HepG2 (cell line): ENCODE results near the gene CRIP1. TPM values are rescaled to one million over a fixed set of nuclear protein-coding genes. Genes with fewer than 3 reads are reported as not detected.

Experiments used
- ATAC-seq: fragments of 200-7000 bp; cut with Tn5 transposase; 3 replicates; pipeline ENCODE4 v1.9.1; 2020; ENCODE audit warnings: mild to moderate bottlenecking, moderate library complexity
- BruUV-seq: library from RNA; stranded (reverse); fragments of 400-500 nt; replicated peaks from 2 replicates; lab custom pipeline; 2021; lab: Mats Ljungman, UMichigan
- CTCF ChIA-PET: fragments of 300-600 bp; formaldehyde crosslinking; extraction: SDS; loops from one replicate; lab custom pipeline; 2021; ENCODE audit warnings: low total read pairs, inconsistent platforms, low intra/inter-chr PET ratio; lab: Yijun Ruan, JAX
- POLR2A ChIA-PET: fragments of 350-600 bp; sonication (Branson Sonifier 250); formaldehyde crosslinking; loops from one replicate; lab custom pipeline; 2020; ENCODE audit warnings: antibody characterized with exemption, inconsistent platforms; lab: Yijun Ruan, JAX
- DNase-seq: peaks from one replicate; pipeline ENCODE4 v3.0.0-alpha.2; 2015; ENCODE audit warnings: low spot score
- FAIRE-seq: peaks from 3 replicates; lab custom pipeline; 2011; peaks lifted over from hg19 to GRCh38; lab: Jason Lieb, UNC
- H2AFZ ChIP-seq: one replicate; pipeline ENCODE4 v1.6.1; 2011; ENCODE audit warnings: low read length, inconsistent platforms
- H3K27ac ChIP-seq: fragments of 300-600 bp; 3 replicates; pipeline ENCODE4 v1.8.0; 2011; ENCODE audit warnings: mixed run types, mild to moderate bottlenecking, mixed read lengths, low read length, inconsistent platforms; ENCODE audit not compliant: insufficient read depth; ENCODE audit errors: extremely low read length
- H3K27me3 ChIP-seq, 2 experiments: fragments of 200-600 bp in 1 of 2; 2 replicates in 1 of 2; 3 replicates in 1 of 2; pipeline versions ENCODE4 v1.6.0 to v1.8.0; 2011; ENCODE audit warnings: low read length in 2 of 2, mild to moderate bottlenecking in 2 of 2, moderate library complexity in 2 of 2, inconsistent platforms in 1 of 2; ENCODE audit not compliant: insufficient read depth in 2 of 2, control insufficient read depth in 1 of 2
- H3K36me3 ChIP-seq, 2 experiments: fragments of 200-600 bp in 1 of 2; replicated peaks in 1 of 2; 2 replicates in 1 of 2; 3 replicates in 1 of 2; pipeline versions ENCODE4 v1.5.1 to v1.8.0; 2011; ENCODE audit warnings: low read length in 2 of 2, inconsistent platforms in 1 of 2; ENCODE audit not compliant: insufficient read depth in 2 of 2, control insufficient read depth in 1 of 2
- H3K4me1 ChIP-seq: 2 replicates; pipeline ENCODE4 v1.5.1; 2012; ENCODE audit warnings: low read length, inconsistent platforms; ENCODE audit not compliant: insufficient read depth
- H3K4me2 ChIP-seq: 2 replicates; pipeline ENCODE4 v1.6.0; 2011; ENCODE audit warnings: low read depth, low read length, inconsistent platforms
- H3K4me3 ChIP-seq, 3 experiments: fragments of 200-600 bp in 1 of 3; sonication (generic), shearing (Covaris generic) in 1 of 3; replicated peaks in 1 of 3; 2 replicates each; pipeline ENCODE4 v1.5.1; 2011 to 2016; ENCODE audit warnings: low read length in 3 of 3, inconsistent platforms in 2 of 3, low read depth in 2 of 3, mild to moderate bottlenecking in 2 of 3, control low read depth in 1 of 3, mixed read lengths in 1 of 3; ENCODE audit not compliant: insufficient read depth in 1 of 3
- H3K79me2 ChIP-seq: one replicate; pipeline ENCODE4 v1.6.1; 2011; ENCODE audit warnings: low read length, inconsistent platforms; ENCODE audit not compliant: insufficient read depth
- H3K9ac ChIP-seq: 2 replicates; pipeline ENCODE4 v1.6.0; 2011; ENCODE audit warnings: mild to moderate bottlenecking, low read depth, low read length, inconsistent platforms; ENCODE audit not compliant: insufficient read depth
- H3K9me3 ChIP-seq: 2 replicates; pipeline ENCODE4 v1.5.1; 2012; ENCODE audit warnings: mild to moderate bottlenecking, low read length
- H4K20me1 ChIP-seq: 2 replicates; pipeline ENCODE4 v1.6.0; 2011; ENCODE audit warnings: inconsistent platforms, mild to moderate bottlenecking, low read length, moderate library complexity; ENCODE audit not compliant: insufficient read depth
- AGO2 ChIP-seq: fragments of 200-400 bp; formaldehyde crosslinking; optimal IDR thresholded peaks from 2 replicates; pipeline ENCODE3; 2017; ENCODE audit warnings: mild to moderate bottlenecking, low read depth, low read length, moderate library complexity
- CAMTA2 ChIP-seq: sonication (generic); formaldehyde crosslinking; IDR thresholded peaks from 2 replicates; pipeline ENCODE4 v1.4.0; 2020; ENCODE audit warnings: mild to moderate bottlenecking, missing genetic modification reagents, borderline replicate concordance
- CC2D1A ChIP-seq: sonication (generic); formaldehyde crosslinking; IDR thresholded peaks from 2 replicates; pipeline ENCODE4 v1.8.1; 2023; ENCODE audit warnings: mild to moderate bottlenecking, missing genetic modification reagents
- GTF3A ChIP-seq: sonication (generic); formaldehyde crosslinking; conservative IDR thresholded peaks from 2 replicates; pipeline ENCODE4 v1.4.0; 2020; ENCODE audit warnings: mild to moderate bottlenecking, missing genetic modification reagents
- HIVEP1 ChIP-seq: sonication (generic); formaldehyde crosslinking; IDR thresholded peaks from 2 replicates; pipeline ENCODE4 v1.4.0; 2020; ENCODE audit warnings: mild to moderate bottlenecking, missing genetic modification reagents
- HOXA3 ChIP-seq: sonication (generic); formaldehyde crosslinking; IDR thresholded peaks from 2 replicates; pipeline ENCODE4 v1.5.0; 2020; ENCODE audit warnings: missing genetic modification reagents
- RBM22 ChIP-seq: fragments of 200-400 bp; formaldehyde crosslinking; optimal IDR thresholded peaks from 2 replicates; pipeline ENCODE3; 2017; ENCODE audit warnings: mild to moderate bottlenecking, low read length, moderate library complexity
- ZBTB39 ChIP-seq: sonication (generic); formaldehyde crosslinking; IDR thresholded peaks from 2 replicates; pipeline ENCODE4 v1.5.0; 2020; ENCODE audit warnings: missing genetic modification reagents
- ZNF329 ChIP-seq: sonication (generic); formaldehyde crosslinking; IDR thresholded peaks from 2 replicates; pipeline ENCODE4 v1.9.0; 2021; ENCODE audit warnings: low read depth, mild to moderate bottlenecking, missing genetic modification reagents
- ZNF367 ChIP-seq: sonication (generic); formaldehyde crosslinking; IDR thresholded peaks from 2 replicates; pipeline ENCODE4 v1.4.0; 2020; ENCODE audit warnings: missing genetic modification reagents, borderline replicate concordance
- ZNF615 ChIP-seq: sonication (generic); formaldehyde crosslinking; IDR thresholded peaks from 2 replicates; pipeline ENCODE4 v1.5.0; 2020; ENCODE audit warnings: mild to moderate bottlenecking, missing genetic modification reagents, borderline replicate concordance
- WGBS: methylation state at CpG from one replicate; pipeline ENCODE4 v1.1.6; 2017; ENCODE audit warnings: low lambda C conversion rate; 5-methylcytosine and 5-hydroxymethylcytosine counted together
- in situ Hi-C: cut with HindIII; loops from 2 replicates; pipeline ENCODE4 v1.10.0; 2017; ENCODE audit warnings: low pct_unique_long_range_greater_than_20kb; ENCODE audit not compliant: extremely low pct_ligation_motif_present
- intact Hi-C: fragments of 100-400 bp; cut with micrococcal nuclease; formaldehyde crosslinking; loops from one replicate; pipeline ENCODE4 v1.10.0; 2022; ENCODE audit not compliant: unreplicated experiment
- polyA plus RNA-seq, 8 experiments: library from polyadenylated mRNA; depleted of rRNA in 3 of 8; stranded (reverse) in 7 of 8; unstranded in 1 of 8; fragments of >200 nt; fragmentation: Illumina TruSeq in 4 of 8; extraction: Trizol in 4 of 8; gene quantifications; 2 replicates each; pipeline versions ENCODE4 v1.2.1 to v1.2.3, GENCODE V29; 2011 to 2016; ENCODE audit warnings: low read depth in 4 of 8, missing spikeins in 1 of 8, mixed read lengths in 1 of 8; ENCODE audit not compliant: insufficient read depth in 1 of 8
- total RNA-seq, 5 experiments: library from RNA; depleted of rRNA; stranded (reverse); fragments of >200 nt; fragmentation: Illumina TruSeq; extraction: Trizol; gene quantifications; 2 replicates each; pipeline ENCODE4 v1.2.3, GENCODE V29; 2016; ENCODE audit warnings: low read depth in 1 of 5
- TF ChIP-seq, protein P1 (sequence below): sonication (generic); formaldehyde crosslinking; conservative IDR thresholded peaks from 2 replicates; pipeline ENCODE4 v1.8.0; 2022; ENCODE audit warnings: mild to moderate bottlenecking, moderate library complexity, missing genetic modification reagents

Gene CRIP1
- total and polyA plus RNA-seq, 2 of the 13 experiments (the other 11 are each of a cell fraction or from before 2014, with no cell fraction given): 53.9 to 59.5 TPM

GRCh38 chr14:105450864-105451720 lies 35.6 kb upstream of the CRIP1 start (continued):
- TF ChIP-seq CC2D1A (CRISPR knock-in tag): no peak
- no peak for TF ChIP-seq CAMTA2

DNA sequence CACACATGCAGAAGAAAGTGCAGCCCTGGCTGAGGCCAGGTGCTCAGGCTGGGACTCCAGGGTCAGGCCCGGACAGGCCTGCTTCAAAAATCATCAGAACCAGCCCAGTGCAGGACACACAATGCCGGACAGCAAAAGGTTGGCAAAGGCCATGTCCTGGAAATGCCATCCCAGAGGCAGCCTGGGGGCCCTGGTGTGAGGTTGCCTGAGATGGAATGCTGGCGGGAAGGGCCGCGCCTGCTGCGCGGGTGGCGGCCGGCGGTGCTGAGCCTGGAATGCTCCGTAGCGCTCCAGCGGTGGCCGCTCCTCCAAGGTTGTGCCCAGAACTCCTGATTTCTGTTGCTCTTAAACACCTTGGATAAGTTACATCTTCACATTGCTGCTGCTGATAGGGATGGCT lies 33.7 kb upstream of the CRIP1 start:
- 97% methylated on average over 7 of the region's 14 CpGs for WGBS
- Histone ChIP-seq H2AFZ (no peak overlapping the region), H3K4me3 (no peak overlapping the region), H3K27ac (no peak overlapping the region), H3K4me1 (no peaks in the 10 kb centered on the region), H3K36me3 (peaks cover 24 to 52% of the 10 kb centered on the region in 2 experiments; a peak in 4 of 5 replicates), H3K4me2 (no peak overlapping the region), H3K79me2 (no peaks in the 10 kb centered on the region), H3K9me3 (no peaks in the 10 kb centered on the region), H3K9ac (no peak overlapping the region), H4K20me1 (no peaks in the 10 kb centered on the region), H3K27me3 (no peaks in the 10 kb centered on the region)
- no TSS peak for BruUV-seq
- intact Hi-C loops: no loop called here
- in situ Hi-C loops: no loop called here
- ChIA-PET POLR2A (no interaction called here), CTCF (no interaction called here)
- ATAC-seq (no peak), FAIRE-seq (no peak), DNase-seq (no peak)
- TF ChIP-seq ZNF367 (CRISPR knock-in tag): no peak
- TF ChIP-seq RBM22: peak; percentile 4
- peak; percentile 77 for TF ChIP-seq AGO2

DNA sequence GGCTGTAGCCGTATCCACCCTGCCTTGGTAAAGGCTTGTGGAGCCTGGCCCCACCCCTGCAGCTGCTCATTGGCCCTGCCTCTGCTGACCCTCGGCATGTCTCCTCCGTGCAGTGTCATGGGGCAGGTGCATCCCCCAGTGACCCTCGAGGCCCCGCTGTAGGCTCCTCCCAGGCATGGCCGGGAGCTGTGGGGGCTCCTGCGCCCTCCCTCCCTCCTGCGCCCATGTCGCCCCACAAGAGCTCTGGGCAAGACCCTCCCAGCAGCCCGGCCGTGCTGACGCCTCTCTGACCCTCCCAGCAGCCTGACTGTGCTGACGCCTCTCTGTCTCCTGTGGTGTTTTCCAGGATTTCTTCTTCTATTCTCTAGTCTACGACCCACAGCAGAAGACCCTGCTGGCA lies 32.8 kb upstream of the CRIP1 start:
- no peaks in the 10 kb centered on the region for H3K27me3 ChIP-seq
- WGBS: over 99% methylated on average over 7 of the region's 14 CpGs
- no peak overlapping the region for H3K4me2 ChIP-seq
- H3K79me2 ChIP-seq: no peaks in the 10 kb centered on the region
- in situ Hi-C loops: no loop called here
- POLR2A ChIA-PET: no interaction called here
- no peaks in the 10 kb centered on the region for H3K4me1 ChIP-seq
- BruUV-seq: no TSS peak
- no peak overlapping the region for H2AFZ ChIP-seq
- no peak overlapping the region for H3K4me3 ChIP-seq
- no peak for DNase-seq
- FAIRE-seq: no peak
- intact Hi-C loops: no loop called here
- CTCF ChIA-PET: no interaction called here
- H3K9me3 ChIP-seq: no peaks in the 10 kb centered on the region
- H3K36me3 ChIP-seq: peaks cover 24 to 52% of the 10 kb centered on the region in 2 experiments; a peak in 4 of 5 replicates
- H3K27ac ChIP-seq: no peak overlapping the region
- no peak overlapping the region for H3K9ac ChIP-seq
- no peaks in the 10 kb centered on the region for H4K20me1 ChIP-seq
- no peak for ATAC-seq
- TF ChIP-seq, protein P1, sequence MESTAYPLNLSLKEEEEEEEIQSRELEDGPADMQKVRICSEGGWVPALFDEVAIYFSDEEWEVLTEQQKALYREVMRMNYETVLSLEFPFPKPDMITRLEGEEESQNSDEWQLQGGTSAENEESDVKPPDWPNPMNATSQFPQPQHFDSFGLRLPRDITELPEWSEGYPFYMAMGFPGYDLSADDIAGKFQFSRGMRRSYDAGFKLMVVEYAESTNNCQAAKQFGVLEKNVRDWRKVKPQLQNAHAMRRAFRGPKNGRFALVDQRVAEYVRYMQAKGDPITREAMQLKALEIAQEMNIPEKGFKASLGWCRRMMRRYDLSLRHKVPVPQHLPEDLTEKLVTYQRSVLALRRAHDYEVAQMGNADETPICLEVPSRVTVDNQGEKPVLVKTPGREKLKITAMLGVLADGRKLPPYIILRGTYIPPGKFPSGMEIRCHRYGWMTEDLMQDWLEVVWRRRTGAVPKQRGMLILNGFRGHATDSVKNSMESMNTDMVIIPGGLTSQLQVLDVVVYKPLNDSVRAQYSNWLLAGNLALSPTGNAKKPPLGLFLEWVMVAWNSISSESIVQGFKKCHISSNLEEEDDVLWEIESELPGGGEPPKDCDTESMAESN: no peak
- peak; percentile 65 for TF ChIP-seq AGO2
- no peak for TF ChIP-seq GTF3A
- no peak for TF ChIP-seq HOXA3 (CRISPR knock-in tag)
- no peak for TF ChIP-seq ZBTB39 (CRISPR knock-in tag)
- TF ChIP-seq HIVEP1 (CRISPR knock-in tag): no peak
- TF ChIP-seq ZNF615 (CRISPR knock-in tag): no peak
- TF ChIP-seq ZNF329 (CRISPR knock-in tag): no peak
